Bronchus fibroblast of lung (primary cell): Measurements from ENCODE around the gene UFL1. TPM values are rescaled to one million over a fixed set of nuclear protein-coding genes. Genes with fewer than 3 reads are reported as not detected.

Source experiments
- total RNA-seq: library from RNA; depleted of rRNA; stranded (reverse); fragments of >200 nt; gene quantifications from 2 replicates; pipeline ENCODE4 v1.2.3, GENCODE V29; 2015

UFL1 gene
- total RNA-seq = 16.1 and 17.7 TPM in 2 replicates

DNA sequence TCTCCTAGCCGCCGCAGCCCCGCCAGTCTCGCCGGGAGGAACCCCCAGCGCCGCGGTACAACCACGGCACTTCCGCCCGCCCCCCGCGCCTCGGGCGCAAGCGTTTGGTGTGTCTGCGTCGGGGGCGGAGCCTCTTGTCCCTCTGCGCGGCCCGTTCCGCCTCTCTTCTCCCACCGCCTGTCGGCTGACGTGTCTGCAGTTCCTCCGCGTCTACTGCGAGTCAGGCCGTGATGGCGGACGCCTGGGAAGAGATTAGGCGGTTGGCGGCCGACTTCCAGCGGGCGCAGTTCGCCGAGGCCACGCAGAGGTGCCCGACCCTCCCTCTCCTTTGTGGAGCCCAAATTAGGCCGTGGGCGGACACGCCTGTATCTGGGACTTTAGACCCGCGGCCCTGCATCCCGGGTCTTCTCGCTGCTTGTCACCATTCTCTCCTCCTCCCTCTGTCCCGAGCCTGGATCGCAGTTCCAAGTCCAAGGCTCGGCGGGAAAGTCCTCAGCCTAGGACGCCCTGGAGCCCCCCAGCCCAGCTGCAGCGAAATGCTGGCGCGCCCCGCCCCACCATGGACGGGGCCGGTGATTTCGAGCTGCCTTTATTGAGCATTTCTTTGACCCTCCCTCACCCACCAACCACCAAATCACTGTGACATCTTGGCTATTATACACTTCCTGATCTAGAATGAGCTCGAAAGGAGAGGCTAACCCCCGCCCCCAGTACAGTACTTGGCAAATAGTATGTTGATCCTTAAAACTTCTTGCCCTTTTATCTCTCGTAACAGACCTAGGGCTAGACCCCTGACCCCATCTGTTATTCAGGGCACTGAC lies at the start of gene UFL1:
TSS of gene UFL1 (plus strand) at position 163 of the 821 bp plus-strand sequence. CDS start at position 231, 68 bp downstream.

DNA sequence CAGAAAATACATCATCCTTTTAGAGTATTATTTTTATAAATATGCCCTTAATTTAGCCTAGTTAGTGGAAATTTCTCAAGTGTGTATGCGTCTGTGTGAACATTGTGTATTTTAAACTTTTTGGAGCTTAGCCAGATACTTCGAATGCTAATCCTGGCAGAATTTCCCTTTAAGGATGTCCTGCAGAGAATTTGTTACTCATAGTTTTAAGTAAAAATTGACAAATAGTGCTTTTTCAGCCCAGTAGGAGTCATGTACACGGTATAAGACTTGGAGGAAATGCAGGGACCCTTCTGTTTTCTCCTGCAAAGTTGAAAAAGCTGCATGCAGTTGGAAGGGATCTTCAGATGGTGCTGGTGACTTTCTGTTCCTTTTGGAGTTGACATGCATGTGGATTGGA lies 41.3 kb downstream of the UFL1 start, which contains the start of gene FHL5:
TSS of gene FHL5 (plus strand) at position 243 of the 400 bp plus-strand sequence. CDS start 40,486 bp downstream, outside the sequence.

Other genes starting within 250 kb of the UFL1 start
- not detected in 2 replicates for gene FHL5, start 41.3 kb downstream of the UFL1 start, total RNA-seq